Kasumi-1 (cell line): Measurements from ENCODE around the gene SERPINE2.
A peak's percentile ranks its signal among the peaks of the same experiment; 100 is the strongest.

Source experiments
- DNase-seq, 2 experiments: peaks; one replicate each; lab custom pipeline; 2025; lab: John Stamatoyannopoulos, UW

SERPINE2 gene, protein sequence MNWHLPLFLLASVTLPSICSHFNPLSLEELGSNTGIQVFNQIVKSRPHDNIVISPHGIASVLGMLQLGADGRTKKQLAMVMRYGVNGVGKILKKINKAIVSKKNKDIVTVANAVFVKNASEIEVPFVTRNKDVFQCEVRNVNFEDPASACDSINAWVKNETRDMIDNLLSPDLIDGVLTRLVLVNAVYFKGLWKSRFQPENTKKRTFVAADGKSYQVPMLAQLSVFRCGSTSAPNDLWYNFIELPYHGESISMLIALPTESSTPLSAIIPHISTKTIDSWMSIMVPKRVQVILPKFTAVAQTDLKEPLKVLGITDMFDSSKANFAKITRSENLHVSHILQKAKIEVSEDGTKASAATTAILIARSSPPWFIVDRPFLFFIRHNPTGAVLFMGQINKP

DNA sequence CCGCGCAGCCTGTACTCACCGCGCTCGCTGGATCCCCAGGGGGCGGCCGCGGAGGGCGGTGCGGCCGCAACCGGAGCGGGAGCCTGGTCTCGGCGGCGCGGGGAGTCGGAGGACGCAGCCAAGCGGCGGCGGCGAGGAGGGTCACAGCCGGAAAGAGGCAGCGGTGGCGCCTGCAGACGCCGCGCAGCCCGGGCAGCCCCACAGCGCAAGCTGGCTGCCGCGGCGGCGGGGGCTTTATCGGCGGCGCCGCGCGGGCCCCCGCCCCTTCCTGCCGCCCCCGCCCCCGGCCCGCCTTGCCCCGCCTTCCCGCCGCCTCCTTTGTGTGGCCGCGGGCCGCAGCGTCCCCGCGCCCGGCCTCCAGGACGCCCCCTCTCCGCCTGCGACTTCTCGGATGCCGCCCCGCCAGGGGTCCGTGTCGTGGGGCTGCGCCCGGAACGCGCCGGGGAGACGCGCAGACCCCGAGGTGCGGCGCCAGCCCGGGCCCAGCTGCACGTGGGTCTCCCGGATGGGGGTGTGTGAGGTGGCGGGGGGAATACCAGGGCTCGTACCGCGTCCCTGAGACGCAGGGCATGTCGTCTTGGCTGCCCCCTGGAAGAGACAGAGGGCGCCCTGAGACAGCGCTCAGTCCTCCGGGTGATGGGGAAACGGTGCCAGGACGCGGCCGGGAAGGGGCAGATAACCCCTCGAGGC, at the start of gene SERPINE2:
SERPINE2 (minus strand) TSS at position 207 of the 690 bp plus-strand sequence. CDS start 37,386 bp downstream, outside the sequence.
- peak in 1 of 2 experiments; percentile 10 for DNase-seq

DNA sequence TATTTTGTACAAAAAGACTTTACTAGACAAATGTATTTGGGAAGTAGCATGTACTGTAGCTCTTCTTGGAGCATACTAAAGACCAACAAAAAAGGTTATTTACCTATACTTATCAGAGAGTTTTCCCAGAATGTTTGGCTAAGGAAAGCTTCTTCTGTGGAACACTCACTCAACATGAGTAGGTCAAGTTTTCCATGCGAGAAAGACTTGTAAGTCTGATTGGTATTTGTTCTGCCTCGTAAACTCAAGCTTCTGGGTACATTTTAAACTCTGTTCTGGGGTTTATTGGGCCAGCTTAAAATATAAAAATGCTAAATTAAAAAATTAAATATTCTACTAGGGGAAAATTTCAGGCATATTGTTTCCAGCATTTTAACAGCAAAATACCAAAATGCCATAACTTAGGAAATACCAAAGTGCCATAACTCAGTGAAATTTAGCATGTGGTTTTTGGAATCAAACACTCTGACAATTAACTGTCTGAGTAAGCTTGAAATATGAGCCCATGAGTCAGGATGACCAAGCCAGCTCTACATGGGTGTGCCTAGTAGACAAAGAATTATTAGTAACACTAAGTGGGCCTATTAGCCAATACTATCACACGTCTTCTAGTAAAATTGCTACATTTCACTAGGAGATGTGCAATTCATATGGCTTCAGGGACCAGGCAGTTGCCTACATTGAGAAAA, 47.3 kb upstream of the SERPINE2 start:
- DNase-seq: no peak

DNA sequence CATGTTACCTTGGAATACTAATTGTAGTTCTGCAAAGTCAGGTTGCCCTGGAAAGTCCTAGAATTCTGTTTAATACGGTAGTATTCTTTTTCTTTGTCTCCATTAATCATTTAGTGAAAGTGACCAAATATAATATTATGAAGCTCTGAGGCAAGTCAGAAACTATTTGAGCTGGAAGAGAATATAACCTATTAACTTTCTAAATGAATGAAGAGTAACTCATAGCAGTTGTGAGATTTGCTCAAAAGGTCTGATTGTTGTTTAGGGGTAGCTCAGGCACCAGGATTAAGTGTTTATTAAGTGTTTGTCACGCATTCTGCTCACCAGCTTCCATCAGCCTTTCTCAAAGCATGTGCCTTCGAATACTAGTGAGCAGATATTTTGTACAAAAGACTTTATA, 46.7 kb upstream of the SERPINE2 start:
- no peak for DNase-seq

DNA sequence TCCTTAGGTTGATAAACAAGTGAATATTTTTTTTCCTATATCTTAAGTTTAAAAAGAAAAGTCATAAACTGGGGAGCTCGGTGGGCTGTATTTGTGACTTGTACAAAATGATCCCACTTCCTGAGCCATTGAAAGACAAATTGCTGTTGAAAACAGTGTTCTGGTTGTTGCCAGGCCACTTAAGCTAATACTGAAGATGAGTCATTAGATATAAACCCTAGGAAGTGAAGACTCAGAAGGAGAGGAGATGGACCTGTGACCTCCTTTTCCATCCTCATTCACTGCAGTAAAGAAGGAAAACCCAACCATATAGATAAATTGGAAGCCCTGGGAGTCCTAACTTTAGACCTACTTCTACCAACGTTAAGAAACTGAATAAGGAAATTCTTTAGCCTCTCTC, 46.2 kb upstream of the SERPINE2 start:
- no peak for DNase-seq

DNA sequence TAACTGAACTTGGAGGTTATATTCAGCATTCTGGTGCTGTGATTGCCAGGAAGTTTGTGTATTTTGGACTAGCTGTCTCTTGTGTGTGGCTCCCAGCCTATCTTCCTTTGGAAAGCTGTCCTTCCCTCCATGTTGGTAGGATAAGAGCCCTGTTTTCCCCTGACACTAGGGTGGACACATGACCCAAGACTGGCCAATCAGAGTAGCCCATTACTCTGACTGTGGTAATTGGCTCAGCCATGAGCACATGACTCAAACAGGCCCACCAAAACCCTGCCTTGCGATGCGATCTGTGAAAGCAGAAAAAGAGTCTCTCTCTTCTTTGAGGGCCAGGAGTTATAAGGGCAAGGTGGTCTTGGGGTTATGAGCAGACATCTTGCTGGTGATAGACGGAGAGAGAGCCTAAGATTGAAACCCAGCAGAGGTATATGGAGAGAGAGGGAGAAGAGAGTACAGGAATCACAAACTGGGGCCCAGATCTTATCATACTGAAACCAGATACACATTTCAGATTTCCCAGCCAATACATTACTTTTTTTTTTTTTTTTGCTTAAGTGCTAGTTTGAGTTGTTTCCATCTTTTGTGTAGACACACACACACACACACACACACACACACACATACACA, 45.3 kb upstream of the SERPINE2 start:
- no peak for DNase-seq

DNA sequence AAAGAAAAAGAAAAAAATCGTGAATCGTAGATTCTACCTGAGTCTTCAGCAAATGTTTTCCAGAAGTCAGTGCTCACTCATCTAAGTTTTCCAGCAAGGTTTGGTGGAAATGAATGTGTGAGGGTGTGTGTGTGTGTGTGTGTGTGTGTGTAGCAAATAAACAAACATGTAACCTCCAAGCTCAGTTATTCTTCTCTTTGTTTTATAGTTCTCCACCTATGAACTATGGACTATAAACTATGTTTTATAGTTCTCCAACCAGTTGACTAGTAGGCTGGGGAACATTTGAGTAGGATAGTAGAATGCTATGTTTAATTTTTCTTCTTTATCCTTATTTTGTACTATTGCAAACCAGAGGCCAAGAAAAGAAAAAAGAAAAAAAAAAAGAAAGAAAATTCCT, 44.6 kb upstream of the SERPINE2 start:
- no peak for DNase-seq

DNA sequence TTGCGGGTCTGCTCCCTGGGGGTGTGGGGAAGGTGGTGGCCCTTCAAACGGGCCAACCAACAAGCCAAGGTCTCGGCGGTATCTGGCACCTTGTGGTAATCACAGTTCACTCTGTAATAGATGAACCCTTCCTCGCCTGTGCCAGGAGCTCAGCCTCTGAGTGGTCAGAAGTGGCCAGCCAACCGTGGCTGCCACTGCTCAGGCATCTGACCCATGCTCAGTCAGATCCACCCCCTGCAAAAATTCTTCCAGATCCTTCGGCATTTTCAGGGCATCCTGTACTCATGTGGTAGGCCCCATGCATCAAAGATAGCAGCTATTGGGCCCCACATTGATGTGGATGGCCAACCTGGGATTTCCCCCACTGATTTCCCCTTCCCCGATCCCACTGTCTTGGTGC, 39.6 kb upstream of the SERPINE2 start:
- no peak for DNase-seq

DNA sequence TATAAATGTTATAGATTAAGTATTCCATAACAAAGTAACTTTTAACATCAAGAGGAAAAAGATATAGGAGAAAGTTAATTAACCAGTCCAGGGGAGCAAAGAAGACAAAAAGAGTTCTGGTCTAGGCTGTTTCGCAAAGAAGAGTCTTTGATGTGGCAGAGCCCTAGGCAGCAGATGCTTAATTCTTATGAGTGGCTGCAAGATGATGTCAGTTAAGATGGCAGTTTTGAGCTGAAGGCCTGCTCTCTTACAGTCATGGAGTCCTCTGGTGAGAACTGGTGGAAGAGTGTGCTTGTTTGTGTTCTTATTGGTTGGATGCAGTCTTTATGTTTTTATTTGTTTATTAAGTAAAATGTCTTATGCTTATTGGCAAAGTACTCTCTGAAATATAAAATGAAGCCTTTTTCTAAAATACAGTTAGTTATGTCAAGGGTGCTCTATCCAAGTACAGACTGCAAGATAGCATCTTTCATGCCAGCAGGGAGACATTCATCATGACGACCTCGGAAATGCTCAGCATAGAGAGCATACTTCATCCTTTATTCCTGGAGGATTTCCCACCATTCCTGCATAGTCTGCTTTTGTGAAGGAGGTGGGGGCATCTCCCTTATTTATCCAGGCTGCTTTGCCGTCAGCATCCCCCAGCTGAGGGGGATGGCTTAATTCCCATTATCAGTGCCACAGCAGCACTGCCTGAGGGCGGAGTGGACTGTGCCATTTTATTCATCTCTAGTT, 38.9 kb upstream of the SERPINE2 start:
- no peak for DNase-seq

DNA sequence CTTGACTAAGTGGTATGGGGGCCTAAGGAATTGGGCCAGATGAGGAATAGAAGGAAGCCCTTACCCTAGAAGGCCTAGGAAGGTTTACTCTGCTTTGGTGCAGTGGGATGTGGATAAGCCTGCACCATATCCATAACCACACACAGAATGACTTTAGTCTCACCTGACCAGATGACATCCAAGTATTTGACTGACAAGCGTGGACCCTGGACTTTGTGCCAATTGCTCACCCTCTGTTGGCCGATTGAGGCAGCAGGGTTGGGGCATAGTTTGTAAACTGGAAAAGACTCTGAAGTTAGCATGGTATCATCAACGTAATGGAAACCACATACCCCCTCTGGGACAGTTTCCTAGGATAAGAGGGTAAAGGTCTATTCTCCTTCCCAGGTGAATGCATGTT, 36.5 kb upstream of the SERPINE2 start:
- DNase-seq: no peak

DNA sequence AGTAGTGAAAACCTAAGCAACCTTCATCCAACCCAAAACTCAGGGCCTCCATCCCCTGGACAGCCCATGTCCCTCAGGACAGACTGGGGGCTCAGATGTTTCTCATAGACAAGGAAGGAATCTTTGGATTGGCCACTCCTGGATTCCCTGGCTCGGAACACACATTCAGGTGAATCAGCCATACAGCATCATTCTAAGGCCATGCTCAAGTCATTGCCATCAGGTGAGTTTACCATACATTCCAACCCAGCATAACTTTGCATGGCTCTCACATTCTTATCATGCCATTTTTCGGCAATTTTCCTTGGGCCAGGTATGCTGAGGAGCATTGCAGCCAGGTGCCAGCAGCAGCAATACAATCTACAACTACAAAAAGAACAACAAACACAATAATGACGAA, 34.6 kb upstream of the SERPINE2 start:
- DNase-seq: no peak

DNA sequence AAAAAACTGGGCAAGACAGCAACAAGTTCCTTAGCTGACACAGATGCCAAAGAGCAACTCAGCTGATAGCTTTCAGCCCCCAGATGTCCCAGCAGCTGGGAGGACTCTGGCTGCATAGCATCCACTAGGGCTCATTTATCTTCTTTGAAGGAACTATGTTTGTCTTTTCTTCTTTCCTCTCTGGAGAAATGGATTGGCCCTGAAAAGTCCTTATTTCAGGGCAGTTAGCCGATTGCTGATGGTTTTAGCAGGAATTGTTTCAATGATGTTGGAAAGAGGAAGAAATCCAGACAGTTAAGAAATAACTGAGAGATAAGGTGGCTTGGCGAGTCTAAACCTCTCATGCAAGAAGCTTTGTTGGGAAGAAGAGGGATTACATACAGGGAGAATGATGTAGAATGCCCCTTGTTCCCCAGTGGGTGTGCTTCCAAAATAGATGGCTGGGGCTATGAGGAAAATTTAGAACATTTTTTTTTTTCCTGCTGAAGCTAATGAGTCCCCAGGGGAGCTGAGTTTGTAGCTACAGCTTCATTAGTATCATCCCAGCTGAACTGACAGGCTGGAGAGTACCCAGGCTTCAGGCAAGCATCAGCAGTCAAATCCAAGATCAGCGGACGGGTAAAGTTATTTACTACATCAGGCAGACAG, 33.6 kb upstream of the SERPINE2 start:
- DNase-seq: no peak

DNA sequence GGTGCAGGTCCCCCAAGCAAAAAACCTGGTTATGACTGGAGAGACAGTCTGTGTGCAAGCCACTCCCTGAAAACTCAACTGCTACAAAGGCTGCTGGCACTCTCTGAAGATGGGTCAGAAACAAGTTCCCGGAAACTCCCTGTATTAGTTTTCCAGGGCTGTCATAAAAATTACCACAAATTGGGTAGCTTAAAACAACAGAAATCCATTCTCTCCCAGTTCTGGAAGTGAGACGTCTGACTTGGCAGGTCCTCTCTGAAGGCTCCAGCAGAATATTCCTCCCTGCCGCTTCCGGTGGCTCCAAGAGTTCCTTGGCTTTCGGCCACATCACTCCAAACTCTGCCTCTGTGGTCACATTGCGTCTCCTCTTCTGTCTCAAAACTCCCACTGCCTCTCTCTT, 30.1 kb upstream of the SERPINE2 start:
- no peak for DNase-seq

DNA sequence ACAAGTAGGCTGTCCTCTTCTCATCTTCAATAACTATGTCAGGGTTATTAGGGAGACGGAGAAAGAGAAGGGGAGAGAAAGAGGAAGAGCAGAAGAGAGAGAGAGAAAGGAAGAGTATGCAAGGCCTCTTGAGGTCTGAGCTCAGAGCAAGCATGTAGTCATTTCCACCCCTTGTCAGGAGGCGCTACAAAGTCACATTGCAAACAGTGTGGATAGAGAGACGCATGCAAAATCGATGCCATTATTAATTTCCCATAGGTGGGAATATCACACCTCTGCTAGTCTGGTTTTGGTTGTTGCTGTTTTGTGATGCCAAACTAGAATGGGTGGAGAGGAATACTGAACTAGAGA, 24.2 kb upstream of the SERPINE2 start:
- no peak for DNase-seq

DNA sequence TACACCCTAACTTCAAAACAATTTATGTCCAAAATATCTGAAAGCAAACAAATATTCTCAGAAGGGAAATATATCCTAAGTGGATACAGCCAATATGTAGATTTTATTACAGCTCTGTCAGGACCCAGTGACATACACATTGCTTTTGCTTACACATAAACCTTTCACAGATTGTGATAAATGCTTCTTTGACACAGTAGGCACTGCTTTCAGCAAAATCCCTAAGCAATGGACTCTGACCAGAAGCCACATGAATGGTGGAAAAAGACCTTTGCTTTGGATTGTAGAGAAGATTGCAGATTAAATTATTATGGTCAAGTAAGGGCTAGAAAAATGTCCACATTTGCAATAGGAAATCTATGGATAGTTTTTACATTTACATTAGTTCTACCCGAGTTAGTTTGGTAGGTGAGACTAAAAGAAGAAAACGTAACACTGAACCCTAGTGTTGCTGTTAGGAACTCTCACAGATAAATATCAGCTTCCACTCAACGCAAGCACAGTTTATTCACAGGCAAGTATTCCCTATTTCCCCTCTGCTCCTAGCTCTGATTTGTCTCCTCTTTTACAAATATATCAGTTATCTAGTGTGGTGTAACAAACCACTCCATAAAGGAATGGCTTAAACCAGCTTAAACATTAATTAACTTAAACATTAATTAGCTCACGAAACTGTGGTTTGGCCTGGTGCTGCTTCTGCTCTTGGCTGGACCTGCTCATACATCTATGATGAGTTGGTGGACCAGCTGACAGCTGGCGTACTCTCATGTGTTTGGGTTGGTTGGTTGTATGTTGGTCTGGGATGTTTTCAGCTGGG, 23.6 kb upstream of the SERPINE2 start:
- no peak for DNase-seq

DNA sequence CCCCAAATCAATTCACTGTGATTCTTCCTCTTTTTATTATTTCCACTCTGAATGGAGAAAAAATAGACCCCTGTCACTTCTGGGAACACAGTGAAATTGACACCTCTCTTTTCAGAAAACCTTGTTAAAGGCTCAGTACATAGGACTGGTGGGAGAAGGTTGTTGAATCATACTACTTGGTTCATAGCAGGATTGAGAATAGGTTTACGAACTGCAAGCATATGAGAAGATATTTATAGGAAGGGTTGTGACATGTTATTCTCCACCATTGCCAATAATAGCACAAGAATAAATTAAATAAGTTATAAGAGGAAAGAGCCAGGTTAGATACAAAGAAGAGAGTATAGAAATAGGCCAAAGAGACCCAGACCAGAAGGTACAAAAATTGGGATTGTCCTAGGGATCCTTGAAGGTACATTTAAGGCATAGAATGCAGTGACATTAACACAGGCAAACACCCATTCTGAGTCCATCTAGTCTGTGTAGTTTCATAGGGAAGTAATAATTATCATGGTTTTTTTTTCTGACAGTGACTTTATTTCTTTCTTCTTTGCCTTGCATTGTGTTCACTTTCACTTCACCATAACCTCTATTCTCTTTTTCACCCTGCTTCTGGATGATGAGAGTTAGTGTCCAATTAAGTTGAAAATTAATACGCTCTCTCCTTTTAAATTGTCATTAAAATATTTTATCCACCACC, 21.8 kb upstream of the SERPINE2 start:
- no peak for DNase-seq

DNA sequence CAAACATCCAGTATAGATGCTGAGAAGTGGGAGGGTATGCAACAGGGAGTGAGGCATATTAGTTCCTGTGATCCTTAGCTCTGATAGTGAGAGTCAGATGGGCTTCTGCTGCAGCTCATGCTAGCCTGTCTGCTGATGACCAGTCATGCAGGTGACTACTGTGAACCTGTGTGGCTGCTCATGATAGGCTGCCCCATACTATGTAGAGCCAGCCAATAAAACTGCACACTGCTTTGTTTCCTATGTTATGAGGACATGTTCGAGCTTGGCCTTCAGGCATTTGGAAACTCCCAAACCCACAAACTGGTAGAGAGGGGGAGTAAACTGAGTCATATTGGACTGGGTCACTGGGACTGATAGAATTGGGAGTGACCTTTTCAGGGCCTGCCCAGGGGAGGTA, 20.1 kb upstream of the SERPINE2 start:
- DNase-seq: no peak

DNA sequence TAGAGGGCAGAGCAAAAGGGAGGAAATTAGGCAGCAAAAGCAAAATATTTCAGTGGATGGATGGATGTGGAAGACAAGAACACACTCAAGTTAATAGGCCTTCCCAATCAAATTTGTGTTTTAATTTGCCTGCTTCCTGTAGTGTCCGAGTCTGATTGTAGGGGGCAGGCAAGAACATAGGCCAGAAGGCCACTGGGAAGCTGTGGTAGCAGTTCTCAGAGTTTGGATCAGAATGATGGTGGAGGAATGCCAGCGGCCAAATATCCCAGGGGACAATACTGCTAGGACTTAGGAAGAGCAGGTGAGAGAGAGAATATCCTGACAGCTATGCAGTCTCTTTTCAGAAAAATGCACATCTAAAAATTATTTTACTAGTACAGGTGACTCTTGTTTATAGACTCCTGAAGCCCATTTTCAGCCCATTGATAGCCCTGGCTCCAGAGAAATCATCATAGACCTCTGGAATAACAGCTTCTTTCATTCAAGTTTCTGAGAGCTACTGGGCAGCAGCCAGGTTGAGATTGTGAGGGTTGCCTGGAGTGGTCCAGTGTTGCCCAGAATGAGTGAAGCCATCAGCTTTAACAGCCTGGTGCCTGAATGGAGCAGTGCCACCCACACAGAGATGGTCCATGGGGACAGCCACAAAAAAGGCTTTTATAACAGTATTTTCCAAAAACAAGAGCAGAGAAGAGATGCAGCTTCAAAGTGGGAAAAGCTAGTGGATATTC, 19.1 kb upstream of the SERPINE2 start:
- DNase-seq: no peak

DNA sequence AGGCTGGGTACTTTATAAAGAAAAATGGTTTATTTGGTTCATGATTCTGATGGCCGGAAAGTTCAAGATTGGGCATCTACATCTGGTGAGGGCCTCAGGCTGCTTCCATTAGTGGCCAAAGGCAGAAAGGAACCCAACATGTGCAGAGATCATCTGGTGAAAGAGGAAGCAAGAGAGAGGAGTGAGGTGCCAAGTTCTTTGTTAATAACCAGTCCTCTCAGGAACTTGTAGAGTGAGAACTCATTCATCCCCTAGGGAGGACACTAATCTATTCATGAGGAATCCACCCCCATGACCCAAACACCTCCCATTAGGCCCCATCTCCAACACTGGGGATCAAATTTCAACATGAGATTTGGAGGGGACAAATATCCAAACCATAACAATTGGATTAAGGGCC, 17.8 kb upstream of the SERPINE2 start:
- no peak for DNase-seq

DNA sequence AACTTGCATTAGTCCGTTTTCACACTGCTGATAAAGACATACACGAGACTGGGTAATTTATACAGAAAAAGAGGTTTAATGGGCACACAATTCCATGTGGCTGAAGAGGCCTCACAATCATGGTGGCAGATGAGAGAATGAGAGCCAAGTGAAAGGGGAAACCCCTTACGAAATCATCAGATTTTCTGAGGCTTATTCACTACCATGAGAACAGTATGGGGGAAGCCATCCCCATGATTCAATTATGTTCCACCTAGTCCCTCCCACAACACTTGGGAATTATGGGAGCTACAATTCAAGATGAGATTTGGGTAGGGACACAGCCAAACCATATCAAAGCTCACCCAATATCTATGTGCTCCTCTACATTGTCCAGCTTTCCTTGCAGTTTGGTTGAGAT, 16.0 kb upstream of the SERPINE2 start:
- DNase-seq: no peak
